Parietal lobe (tissue), 2 donors: Measurements from ENCODE around the gene TP73. TPM values are rescaled to one million over a fixed set of nuclear protein-coding genes. Genes with fewer than 3 reads are reported as not detected.

Source experiments
- small RNA-seq: library from RNA; depleted of rRNA; stranded (forward); fragments of <200 nt; gene quantifications from one replicate; pipeline ENCODE3, GENCODE V24; 2014; ENCODE audit warnings: low replicate concordance
- total RNA-seq: library from RNA; depleted of rRNA; stranded (reverse); fragments of >200 nt; gene quantifications from one replicate; pipeline ENCODE4 v1.2.3, GENCODE V29; 2014

Gene TP73
- total RNA-seq, result 0.31 TPM

GRCh38 chr1:3651930-3652547 is at the start of gene TP73:
Gene TP73, plus strand, starts transcription at chr1:3652516. Its CDS starts 29,850 bp downstream, at chr1:3682366.

DNA sequence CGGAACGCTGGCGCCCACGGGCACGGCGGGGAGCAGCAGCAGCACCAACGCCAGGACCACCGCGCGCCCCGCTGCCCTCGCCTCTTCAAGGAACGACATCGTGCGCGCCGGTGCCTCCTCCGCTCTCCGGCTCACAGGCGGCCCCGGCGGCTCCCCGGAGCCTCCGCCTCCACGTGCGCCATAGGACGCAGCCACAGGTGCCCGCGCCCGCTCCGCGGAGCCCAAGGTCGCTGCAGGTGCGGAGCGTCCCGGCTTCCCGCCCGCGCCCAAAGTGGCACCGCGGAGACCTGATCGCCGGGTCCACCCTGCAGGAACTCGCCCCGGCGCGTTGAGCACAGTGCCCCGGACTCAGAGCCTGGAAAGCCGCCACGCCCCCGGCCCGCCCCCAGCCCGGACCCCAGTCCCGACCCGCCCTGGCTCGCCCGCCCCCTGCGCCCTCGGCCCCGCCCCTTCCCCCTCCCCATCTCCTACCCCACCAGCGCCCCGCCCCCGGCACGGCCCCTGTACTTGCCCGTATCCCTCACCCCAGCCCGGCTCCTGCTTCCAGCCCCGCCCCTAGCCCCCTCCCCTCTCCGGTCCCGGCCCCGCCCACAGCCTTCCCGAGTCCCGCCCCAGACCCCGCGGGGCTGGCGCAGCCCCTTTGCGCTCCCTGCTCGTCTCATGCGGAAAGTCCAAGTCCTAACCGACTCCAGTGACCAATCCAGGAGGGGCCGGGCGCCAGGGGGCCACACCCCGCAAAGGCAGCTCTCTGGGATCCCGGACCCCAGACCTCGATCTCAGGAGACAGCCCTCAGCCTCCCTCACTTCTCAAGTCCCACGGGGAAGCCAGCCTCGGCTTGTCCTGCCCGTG is 40.9 kb upstream of the TP73 start, which contains the start of gene MEGF6:
TSS of gene MEGF6 (minus strand) at position 339 of the 850 bp plus-strand sequence. CDS start at position 99, 240 bp downstream.

DNA sequence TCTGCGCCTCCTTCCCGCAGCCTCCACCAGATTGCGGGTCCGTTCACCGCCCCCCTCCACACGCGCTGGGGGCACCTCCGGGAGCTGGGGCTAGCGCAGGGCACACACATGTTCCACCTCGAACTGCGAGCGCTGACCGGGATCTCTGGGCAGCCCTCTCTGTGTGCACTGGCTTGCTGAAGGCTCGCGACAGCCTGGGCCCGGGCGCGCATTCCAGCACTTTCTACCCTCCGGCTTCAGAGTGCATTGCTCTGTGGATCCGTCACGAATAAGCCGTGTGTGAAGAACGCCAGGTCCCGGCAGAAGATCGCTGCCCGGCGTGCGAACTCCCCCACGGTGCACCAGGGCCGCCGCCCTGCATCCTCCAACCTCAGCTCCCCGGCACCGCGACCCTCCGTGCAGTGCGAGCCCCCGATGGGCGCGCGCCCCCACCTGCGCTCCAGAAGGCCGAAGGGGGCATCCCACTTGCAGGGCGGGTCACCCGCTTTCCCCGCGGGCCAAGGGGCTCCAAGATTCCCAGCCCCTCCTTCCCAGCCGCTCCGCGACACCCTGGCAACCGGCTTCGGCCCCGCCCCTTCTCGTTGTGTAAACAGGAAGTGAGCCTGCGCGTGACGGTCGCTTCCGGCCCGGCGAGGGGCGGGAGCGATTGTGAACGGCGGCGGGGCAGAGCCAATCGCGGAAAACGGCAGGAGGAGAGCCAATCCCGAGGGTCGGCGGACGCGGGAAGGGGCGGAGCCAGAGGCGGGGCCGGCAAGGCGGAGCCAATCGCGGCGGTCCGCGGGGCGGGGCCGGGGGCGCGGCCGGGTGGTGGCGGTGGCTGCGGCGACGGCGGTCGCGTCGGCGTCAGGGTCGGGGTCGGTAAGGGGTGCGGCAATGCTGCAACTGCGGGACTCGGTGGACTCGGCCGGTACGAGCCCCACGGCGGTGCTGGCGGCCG is 27.8 kb upstream of the TP73 start, which contains the start of gene TPRG1L:
TSS of gene TPRG1L (plus strand) at position 816 of the 937 bp plus-strand sequence. CDS start at position 874, 58 bp downstream.

DNA sequence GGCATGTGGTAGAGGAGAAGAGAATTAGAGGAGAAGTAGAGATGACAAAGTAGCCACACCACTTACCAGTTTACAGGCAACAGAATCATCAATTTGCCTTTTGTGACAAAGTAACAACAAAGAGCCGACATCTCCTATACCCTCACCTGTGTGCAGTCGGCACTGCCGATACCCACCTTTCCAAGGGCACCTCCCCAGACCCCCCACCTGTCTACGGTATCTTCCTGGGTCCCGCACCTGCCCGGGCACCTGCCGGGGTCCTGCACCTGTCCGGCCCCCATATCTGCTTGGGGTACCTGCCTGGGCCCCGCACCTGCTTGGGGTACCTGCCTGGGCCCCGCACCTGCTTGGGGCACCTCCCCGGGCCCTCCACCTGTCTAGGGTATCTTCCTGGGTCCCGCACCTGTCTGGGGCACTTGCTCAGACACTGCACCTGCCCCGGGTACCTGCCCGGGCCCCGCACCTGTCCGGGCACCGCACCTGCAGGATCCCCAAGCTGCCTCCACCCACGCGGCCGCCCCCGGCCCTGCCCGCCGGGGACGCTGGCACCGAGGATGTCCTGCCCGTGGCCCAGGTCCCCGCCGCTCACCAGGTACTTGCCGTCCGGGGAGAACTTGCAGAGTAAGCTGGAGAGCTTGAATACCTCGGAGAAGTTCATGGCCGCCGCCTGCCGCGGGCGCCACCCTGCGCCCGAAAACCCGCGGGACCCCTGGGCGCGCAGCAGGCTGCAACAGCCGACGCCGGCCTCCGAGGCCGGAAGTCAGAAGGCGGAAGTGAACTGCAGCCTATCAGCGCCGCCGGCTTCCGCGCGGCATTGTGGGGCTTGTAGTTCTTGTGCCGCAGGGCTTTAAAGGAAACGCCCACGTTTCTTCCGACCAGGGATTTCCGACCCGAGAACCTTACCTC is 2.7 kb upstream of the TP73 start, which contains the start of gene WRAP73:
TSS of gene WRAP73 (minus strand) at position 762 of the 906 bp plus-strand sequence. CDS start at position 658, 104 bp downstream.

DNA sequence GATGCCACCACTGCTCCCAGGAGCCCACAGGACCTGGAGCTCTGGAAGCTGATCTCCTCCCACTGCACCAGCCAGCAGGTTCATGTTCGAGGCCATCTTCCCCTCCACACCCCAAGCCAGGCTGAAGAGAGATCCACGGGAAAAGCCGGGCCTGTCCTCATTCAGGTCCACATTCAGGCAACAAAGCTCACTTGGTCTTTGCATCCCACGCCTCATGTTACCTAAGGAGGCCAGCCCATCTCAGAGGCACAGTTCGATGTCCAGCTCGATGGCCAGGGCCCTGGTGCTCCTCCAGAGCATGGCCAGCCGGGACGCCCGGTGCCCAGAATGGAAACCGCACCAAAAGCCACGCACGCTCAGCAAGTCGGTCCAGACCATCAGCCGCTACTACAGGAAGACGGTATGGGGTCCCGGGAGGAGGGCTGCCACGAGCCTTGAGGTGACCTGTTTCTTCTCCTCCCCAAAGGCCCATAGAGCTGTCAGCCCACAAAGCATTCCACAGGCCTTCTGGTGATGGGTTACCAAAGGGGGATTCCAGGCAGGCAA is 100.2 kb downstream of the TP73 start, which contains the start of gene CCDC27:
TSS of gene CCDC27 (plus strand) at position 51 of the 546 bp plus-strand sequence. CDS start at position 83, 32 bp downstream.

GRCh38 chr1:3772715-3773571 is 120.6 kb downstream of the TP73 start, which contains the start of gene SMIM1:
Gene SMIM1, plus strand, starts transcription at chr1:3772749. Its CDS starts 2,625 bp downstream, at chr1:3775374.

Small RNA genes within 50 kb of the gene (small RNA-seq; reads per million reads assigned to genes)
- gene RF02197 (not detected), gene RN7SL574P (not detected)

Other genes with a start within 250 kb of the TP73 start
- not detected for gene ARHGEF16, start 197.9 kb upstream of the TP73 start, total RNA-seq
- 14.1 TPM for gene MEGF6, start 41.0 kb upstream of the TP73 start, total RNA-seq
- 13.8 TPM for gene TPRG1L, start 27.5 kb upstream of the TP73 start, total RNA-seq
- gene WRAP73, start 2.4 kb upstream of the TP73 start, total RNA-seq, result 22.8 TPM
- gene CCDC27, start 99.9 kb downstream of the TP73 start, total RNA-seq, result not detected
- gene SMIM1, start 120.2 kb downstream of the TP73 start, total RNA-seq, result 2.5 TPM
- 31.9 TPM for gene LRRC47, start 144.0 kb downstream of the TP73 start, total RNA-seq
- 55.4 TPM for gene CEP104, start 204.7 kb downstream of the TP73 start, total RNA-seq
- 15.3 TPM for gene DFFB, start 205.0 kb downstream of the TP73 start, total RNA-seq
- 15.7 TPM for gene C1orf174, start 247.8 kb downstream of the TP73 start, total RNA-seq